Glomerular visceral epithelial cell (primary cell): Measurements from ENCODE around the gene SLC25A36.
A peak's percentile ranks its signal among the peaks of the same experiment; 100 is the strongest.
"Not testable (repeated sequence)": the region's sequence is repeated elsewhere in the genome, so short reads cannot be mapped to it uniquely, and the experiment has no call there.

Experiments
- DNase-seq: peaks from one replicate; pipeline ENCODE4 v3.0.0-alpha.2; 2016; ENCODE audit errors: extremely low spot score

Gene SLC25A36

DNA sequence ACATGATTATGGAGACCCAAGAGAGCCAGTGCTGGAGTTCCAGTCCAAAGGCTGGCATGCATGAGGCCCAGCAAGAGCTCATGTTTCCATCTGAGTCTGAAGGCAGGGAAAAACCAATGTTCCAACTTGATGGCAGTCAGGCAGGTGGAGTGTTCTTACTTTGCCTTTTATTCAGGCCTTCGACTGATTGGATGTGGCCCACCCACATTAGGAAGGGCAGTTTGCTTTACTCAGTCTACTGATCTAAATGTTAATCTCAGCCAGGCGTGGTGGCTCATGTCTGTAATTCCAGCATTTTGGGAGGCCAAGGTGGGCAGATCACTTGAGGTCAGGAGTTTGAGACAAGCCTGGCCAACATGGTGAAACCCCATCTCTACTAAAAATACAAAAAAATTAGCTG is 53.2 kb downstream of the SLC25A36 start:
- not testable (repeated sequence) for DNase-seq

DNA sequence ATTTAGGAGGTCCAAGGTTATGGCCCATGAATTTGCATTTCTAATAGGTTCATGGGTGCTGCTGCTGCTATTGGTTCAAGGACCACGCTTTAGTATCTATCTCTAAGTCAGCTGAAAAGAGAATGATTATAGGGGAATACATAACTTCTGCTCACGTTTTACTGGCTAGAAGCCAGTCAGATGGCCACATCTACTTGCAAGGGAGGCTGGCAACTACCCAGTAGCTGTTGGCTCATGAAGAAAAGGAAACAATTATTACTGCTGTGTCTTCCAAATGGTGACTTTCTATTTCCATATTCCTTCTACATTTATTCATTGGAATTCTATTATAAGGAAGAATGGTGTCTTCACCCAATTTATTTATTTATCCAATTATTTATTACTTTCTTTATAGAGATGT is 54.2 kb downstream of the SLC25A36 start:
- no peak for DNase-seq

DNA sequence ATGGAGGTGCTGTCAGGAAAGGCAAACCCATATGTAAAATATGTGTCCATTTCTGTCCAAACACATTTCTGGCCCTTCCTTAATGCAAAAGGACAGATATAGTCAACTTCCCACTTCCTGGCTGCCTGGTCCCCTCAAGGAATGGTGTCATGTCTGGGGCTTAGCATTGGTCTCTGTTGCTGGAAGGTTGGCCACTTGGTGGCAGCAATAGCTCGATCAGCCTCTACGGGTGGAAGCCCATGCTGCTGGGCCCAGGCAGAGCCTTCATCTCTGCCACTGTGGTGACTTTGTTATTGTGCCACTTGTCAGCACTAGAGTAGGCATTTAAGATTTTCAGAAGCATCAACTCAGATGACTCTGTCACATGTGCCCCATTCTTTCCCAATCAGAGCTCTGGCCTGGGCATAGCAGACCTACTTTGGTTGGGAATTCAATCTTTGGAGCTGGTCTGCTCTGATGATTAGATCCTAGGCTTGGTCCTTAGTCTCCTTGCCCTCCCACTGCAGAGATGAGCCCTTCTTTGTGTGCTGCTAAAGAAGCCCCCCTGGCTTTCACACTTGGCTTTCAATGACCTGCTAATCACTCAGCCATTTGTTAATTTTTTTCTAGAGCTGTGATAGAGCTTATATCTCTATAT is 58.5 kb downstream of the SLC25A36 start:
- peak; percentile 23 for DNase-seq

DNA sequence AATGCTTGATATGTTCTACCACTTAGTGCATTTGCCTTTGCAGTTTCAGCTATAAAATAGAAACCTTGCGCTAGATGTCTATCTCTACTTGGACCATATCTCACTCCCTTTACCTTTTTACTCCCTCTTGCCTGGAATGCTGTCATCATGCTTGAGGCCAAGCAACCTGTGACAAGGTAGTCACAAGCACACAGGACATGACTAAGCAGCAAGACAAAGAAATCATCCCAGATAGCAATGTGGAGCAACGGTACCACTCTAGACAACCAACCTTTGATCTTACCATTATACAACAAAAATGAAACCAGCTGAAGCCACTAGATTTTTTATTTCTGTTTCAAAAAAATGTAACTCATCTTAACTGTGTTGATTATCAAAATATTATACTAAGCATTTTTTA is 59.0 kb downstream of the SLC25A36 start:
- no peak for DNase-seq

DNA sequence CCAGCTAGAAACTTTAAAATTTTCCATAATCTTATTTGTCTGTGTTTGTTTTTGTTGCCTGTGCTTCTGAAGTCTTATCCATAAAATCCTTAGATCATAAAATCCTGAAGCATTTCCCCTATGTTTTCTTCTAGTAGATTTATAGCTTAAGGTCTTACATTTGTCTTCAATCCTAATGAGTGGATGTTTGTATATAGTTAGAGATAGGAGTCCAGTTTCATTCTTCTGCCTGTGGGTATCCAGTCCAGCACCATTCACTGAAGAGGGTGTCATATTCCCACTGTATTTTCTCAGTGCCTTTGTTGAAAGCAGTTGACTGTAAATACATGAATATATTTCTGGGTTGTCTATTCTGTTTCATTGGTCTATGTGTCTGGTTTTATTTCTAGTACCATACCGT is 64.7 kb downstream of the SLC25A36 start:
- no peak for DNase-seq

DNA sequence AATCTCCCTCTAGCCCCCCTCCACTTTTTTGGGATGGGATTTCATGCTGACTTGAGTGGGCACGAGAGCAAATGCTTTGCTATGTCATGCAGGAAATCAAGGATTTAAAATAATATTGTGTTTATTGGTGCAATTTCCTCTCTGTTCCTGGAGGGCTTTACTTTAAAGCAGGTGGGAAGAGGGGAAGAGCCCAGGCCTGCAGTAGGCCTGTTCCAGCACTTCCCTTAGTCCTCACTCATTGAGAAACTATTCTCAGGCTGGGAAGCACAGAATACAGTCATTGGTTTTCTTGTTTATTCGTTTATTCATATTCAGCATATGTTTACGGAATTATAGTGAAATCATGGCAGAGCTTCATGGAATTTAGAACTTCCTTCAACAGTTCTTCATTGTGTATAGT is 67.9 kb downstream of the SLC25A36 start:
- DNase-seq, result no peak

DNA sequence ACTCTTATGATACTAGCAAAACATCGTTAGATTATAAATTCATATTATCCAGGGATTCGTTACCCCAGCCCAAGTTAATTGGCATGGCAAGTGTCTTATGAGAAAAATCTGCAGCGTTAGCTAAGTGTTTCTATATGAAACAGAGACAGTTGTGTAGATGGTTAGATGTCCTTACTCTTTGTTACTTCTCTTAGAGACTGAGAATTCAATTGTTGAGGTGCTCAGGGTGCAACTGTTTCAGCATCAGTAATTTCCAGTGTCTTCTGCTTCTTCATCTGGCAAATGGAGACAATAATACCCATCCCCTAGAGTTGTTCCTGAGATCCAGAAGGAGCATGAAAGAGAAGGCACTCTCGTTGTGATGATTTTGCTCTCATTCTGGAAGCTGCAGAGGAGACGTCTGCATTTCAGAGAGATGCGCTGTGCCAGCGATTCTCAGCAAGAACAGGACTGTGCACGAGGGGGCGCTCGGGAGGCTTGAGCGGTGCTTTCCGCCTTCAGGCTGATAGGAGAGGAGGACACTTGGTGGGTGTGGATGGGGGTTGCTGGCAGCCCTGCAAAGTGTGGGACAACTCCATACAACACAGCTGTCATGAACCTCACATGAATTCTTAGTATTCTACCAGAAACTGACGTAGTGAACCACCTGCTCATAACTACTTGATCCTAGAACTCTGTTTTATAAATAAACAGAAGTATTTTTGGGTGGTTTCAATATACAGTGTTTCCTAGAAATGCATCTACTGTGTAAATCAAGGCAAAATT is 69.8 kb downstream of the SLC25A36 start:
- DNase-seq, result peak; percentile 55

DNA sequence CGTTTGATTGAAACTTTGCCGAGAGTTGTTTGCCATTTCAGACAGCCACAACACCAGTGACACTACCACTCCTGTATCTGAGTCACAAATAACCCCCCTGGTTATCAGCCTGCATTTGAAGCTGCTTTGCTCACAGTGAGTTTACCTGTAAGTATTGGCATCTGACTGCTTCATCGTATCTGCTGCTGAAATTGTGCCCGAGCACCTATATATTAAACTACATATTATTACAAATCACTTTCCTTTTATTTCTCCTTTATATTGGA is 70.3 kb downstream of the SLC25A36 start:
- no peak for DNase-seq

DNA sequence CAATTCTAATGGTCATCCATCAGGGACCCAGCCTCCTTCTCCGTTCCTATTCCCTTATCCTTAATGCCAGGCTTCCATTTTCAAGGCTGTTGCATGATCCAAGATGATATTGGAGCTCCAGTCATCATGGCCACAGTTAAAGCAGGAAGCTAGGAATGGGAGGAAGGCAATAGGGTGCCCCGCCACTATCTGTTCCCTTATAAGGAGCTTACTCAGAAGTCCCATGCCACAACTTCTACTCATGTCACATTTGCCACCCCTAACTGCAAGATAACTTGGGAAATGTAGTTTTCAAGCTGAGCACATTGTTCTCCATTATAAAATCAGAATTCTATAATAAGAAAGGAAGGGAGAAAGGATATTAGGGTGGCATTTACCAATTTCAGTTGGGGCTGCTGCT is 70.9 kb downstream of the SLC25A36 start:
- no peak for DNase-seq

DNA sequence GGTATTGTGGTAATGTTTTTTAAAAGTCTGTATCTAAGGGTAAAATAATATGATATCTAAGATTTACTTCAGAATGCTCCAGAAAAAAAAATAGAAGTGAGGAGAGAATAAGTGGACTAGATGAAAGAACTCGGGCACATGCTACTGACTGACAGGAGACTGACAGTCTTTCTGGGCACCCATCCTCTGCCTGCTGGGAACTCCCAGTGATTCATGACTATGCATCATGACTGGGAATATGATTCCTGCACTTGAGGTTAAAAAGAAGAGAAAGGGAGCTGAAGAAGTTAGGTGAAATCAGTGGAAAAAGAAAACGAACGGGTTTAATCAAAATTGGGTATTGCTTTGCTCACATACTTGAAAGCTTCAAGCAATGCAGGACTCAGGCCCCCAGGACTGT is 73.8 kb downstream of the SLC25A36 start:
- no peak for DNase-seq

DNA sequence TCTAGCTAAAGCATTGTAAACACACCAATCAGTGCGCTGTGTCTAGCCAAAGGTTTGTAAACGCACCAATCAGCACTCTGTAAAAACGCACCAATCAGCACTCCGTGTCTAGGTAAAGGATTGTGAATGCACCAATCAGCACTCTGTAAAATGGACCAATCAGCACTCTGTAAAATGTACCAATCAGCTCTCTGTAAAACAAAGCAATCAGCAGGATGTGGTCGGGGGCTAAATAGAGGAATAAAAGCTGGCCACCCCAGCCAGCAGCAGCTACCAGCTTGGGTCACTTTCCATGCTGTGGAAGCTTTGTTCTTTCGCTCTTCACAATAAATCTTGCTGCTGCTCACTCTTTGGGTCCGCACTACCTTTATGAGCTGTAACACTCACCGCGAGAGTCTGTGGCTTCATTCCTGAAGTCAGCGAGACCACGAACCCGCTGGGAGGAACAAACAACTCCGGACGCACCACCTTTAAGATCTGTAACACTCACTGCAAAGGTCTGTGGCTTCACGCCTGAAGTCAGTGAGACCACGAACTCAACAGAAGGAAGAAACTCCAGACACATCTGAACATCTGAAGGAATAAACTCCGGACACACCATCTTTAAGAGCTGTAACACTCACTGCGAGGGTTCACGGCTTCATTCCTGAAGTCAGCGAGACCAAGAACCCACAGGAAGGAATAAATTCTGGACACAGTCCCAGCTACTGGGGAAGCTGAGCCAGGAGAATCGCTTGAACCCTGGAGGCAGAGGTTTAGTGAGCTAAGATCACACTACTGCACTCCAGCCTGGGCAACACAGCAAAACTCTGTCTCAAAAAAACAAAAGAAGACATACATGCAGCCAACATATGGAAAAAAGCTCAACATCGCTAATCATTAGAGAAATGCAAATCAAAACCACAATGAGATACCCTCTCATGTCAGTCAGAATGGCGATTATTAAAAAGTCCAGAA is 76.0 kb downstream of the SLC25A36 start:
- not testable (repeated sequence) for DNase-seq

DNA sequence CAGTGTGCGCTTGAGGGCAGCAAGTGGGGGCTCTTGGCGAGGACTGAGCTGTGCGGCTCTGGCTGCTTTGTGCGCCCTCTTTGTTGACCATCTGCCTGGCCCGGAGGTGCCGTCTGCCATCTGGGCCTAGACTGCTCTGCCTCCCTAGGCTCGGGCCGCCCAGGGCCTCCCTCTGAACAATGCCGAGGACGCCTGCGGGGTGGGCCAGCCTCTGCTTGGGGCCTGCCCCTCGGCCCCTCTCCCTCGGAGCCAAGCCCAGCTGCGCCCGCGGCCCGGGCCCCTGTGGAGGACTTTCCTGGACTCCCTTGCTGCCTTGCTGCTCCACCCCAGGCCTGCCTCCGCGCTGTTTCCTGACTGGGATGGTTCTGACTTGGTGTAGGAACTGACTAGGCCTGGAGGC is 77.6 kb downstream of the SLC25A36 start:
- no peak for DNase-seq

DNA sequence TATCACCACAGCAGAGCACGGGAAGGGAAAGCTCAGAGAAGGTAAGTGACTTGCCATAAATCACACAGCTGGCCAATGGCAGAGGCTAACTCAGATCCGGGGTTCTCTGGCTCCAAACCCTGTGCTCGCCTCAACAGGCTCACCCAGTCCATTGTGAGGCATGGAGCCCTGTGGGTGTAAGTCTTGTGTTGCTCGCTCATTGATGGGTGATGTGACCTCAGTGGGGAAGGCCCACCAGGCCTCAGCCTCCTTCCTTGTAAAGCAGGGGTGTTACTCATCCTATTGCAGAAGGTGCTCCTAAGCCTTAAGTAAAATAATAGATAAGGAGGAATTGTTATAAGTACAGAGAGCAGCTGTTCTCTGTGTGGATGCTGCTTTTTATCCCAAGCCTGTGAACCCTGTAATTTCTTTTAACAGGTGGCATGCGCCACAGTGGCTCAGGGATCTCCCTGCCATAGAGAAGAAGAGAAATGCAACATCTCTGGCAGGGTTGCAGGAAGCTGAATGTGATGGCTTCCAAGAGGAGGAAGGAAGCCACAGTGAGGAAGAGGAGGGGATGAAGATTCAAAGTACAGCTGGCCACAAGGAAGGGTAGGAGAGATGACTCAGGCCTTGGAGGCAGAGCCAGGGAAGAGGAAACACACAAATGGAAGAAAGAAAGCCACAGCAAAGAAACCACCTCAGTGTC is 78.7 kb downstream of the SLC25A36 start:
- DNase-seq, result no peak

DNA sequence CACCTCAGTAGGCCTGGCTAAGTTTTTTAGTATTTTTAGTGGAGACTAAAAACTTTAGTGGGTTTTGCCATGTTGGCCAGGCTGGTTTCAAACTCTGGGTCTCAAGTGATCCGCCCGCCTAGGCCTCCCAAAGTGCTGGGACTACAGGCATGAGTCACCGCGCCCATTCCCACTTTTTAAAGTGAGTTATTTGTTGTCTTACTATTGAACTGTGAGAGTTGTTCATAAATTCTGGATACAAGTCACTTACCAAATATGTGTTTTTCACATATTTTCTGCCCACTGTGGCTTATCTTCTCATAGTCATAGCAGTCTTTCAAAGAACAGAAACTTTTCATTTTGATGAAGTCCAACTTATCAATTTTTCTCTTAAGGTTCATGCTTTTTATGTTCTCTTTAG is 79.6 kb downstream of the SLC25A36 start:
- DNase-seq, result no peak
